HCT116 (cell line): ENCODE measurements around the gene NKAIN4. TPM values are rescaled to one million over a fixed set of nuclear protein-coding genes. Genes with fewer than 3 reads are reported as not detected.

ENCODE experiments used
- ATAC-seq: fragments of 200-7000 bp; cut with Tn5 transposase; 2 replicates; pipeline ENCODE4 v1.9.1; 2020; ENCODE audit warnings: mild to moderate bottlenecking, moderate library complexity
- BruUV-seq: library from RNA; stranded (reverse); fragments of 400-500 nt; replicated peaks from 2 replicates; lab custom pipeline; 2021; lab: Mats Ljungman, UMichigan
- CTCF ChIA-PET: fragments of 300-600 bp; sonication (Branson Sonifier 250); formaldehyde crosslinking; loops from one replicate; lab custom pipeline; 2021; ENCODE audit warnings: antibody characterized with exemption; lab: Charles Lee
- POLR2A ChIA-PET: fragments of 300-600, 350-600 bp; sonication (Branson Sonifier 250); formaldehyde crosslinking; loops from one replicate; lab custom pipeline; 2021; ENCODE audit warnings: antibody characterized with exemption; lab: Charles Lee
- RAD21 ChIA-PET, 2 experiments: fragments of 300-600 bp; sonication (Branson Sonifier 250); formaldehyde crosslinking; loops; one replicate each; lab custom pipeline; 2023; ENCODE audit warnings: low total read pairs in 2 of 2; ENCODE audit not compliant: uncharacterized antibody in 2 of 2, unreplicated experiment in 2 of 2, low non-redundant PET in 1 of 2; lab: Charles Lee
- DNase-seq: peaks from one replicate; pipeline ENCODE4 v3.0.0-alpha.2; 2010; ENCODE audit warnings: low read depth, low spot score
- H2AFZ ChIP-seq: fragments of 200-600 bp; shearing (Covaris generic), sonication (generic); 2 replicates; pipeline ENCODE4 v1.6.1; 2017; ENCODE audit warnings: low read depth, mixed run types, mixed read lengths, antibody characterized with exemption, low read length; ENCODE audit not compliant: poor library complexity, severe bottlenecking
- H3K27ac ChIP-seq: 2 replicates; pipeline ENCODE4 v1.5.1; 2012; ENCODE audit warnings: low read depth, low read length
- H3K27me3 ChIP-seq: fragments of 200-600 bp; sonication (generic); 2 replicates; pipeline ENCODE4 v1.6.1; 2016; ENCODE audit warnings: mixed run types, low read length, mixed read lengths; ENCODE audit not compliant: insufficient read depth
- H3K36me3 ChIP-seq, 2 experiments: fragments of 200-500 bp in 1 of 2; fragments of 200-600 bp in 1 of 2; sonication (Bioruptor generic) in 1 of 2; sonication (generic) in 1 of 2; 2 replicates each; pipeline versions ENCODE4 v1.5.1 to v1.6.1; 2014 to 2016; ENCODE audit warnings: low read length in 2 of 2, inconsistent platforms in 1 of 2, mixed read lengths in 1 of 2, mixed run types in 1 of 2; ENCODE audit not compliant: insufficient read depth in 2 of 2, control insufficient read depth in 1 of 2
- H3K4me1 ChIP-seq, 2 experiments: fragments of 200-600 bp in 1 of 2; sonication (generic) in 1 of 2; 2 replicates each; pipeline versions ENCODE4 v1.5.1 to v1.6.1; 2012 to 2017; ENCODE audit warnings: low read length in 2 of 2, inconsistent platforms in 1 of 2, mild to moderate bottlenecking in 1 of 2, mixed read lengths in 1 of 2, mixed run types in 1 of 2, moderate library complexity in 1 of 2; ENCODE audit not compliant: insufficient read depth in 2 of 2, control insufficient read depth in 1 of 2
- H3K4me2 ChIP-seq: fragments of 200-600 bp; sonication (generic); 2 replicates; pipeline ENCODE4 v1.6.1; 2017; ENCODE audit warnings: mixed run types, low read length, mixed read lengths
- H3K4me3 ChIP-seq, 2 experiments: fragments of 200-600 bp in 1 of 2; sonication (generic) in 1 of 2; replicated peaks in 1 of 2; 2 replicates each; pipeline ENCODE4 v1.5.1; 2011 to 2016; ENCODE audit warnings: low read length in 2 of 2, control low read depth in 1 of 2, low read depth in 1 of 2, mild to moderate bottlenecking in 1 of 2, mixed read lengths in 1 of 2, mixed run types in 1 of 2
- H3K79me2 ChIP-seq: fragments of 200-600 bp; sonication (generic); 2 replicates; pipeline ENCODE4 v1.6.1; 2017; ENCODE audit warnings: mild to moderate bottlenecking, mixed run types, low read length, moderate library complexity, mixed read lengths; ENCODE audit not compliant: insufficient read depth
- H3K9ac ChIP-seq: fragments of 200-600 bp; sonication (generic); 2 replicates; pipeline ENCODE4 v1.6.1; 2016; ENCODE audit warnings: low read length, mixed read lengths
- H3K9me2 ChIP-seq: fragments of 200-600 bp; sonication (generic), shearing (Covaris generic); 2 replicates; pipeline ENCODE4 v1.6.1; 2017; ENCODE audit warnings: mixed run types, mild to moderate bottlenecking, moderate library complexity; ENCODE audit not compliant: insufficient read depth
- H3K9me3 ChIP-seq, 2 experiments: fragments of 200-500 bp in 1 of 2; fragments of 200-600 bp in 1 of 2; sonication (Bioruptor generic) in 1 of 2; sonication (generic) in 1 of 2; 2 replicates each; pipeline ENCODE4 v1.6.1; 2014 to 2017; ENCODE audit warnings: low read length in 2 of 2, mixed read lengths in 2 of 2, inconsistent platforms in 1 of 2, low read depth in 1 of 2, mild to moderate bottlenecking in 1 of 2, mixed run types in 1 of 2, moderate library complexity in 1 of 2; ENCODE audit not compliant: control insufficient read depth in 1 of 2, insufficient read depth in 1 of 2
- H4K20me1 ChIP-seq: fragments of 200-600 bp; sonication (generic), shearing (Covaris generic); 2 replicates; pipeline ENCODE4 v1.6.1; 2017; ENCODE audit warnings: mixed run types, mild to moderate bottlenecking, moderate library complexity; ENCODE audit not compliant: insufficient read depth
- CBX3 ChIP-seq: IDR thresholded peaks from 2 replicates; pipeline ENCODE4 v1.6.1; 2012; ENCODE audit warnings: low read depth
- CTCF ChIP-seq, 3 experiments: fragments of 200-600 bp in 1 of 3; sonication (generic) in 1 of 3; IDR thresholded peaks in 2 of 3; conservative IDR thresholded peaks in 1 of 3; 2 replicates each; pipeline ENCODE4 v1.5.1; 2012 to 2017; ENCODE audit warnings: low read depth in 2 of 3, low read length in 2 of 3, antibody characterized with exemption in 1 of 3, borderline replicate concordance in 1 of 3, control low read depth in 1 of 3, mild to moderate bottlenecking in 1 of 3, mixed read lengths in 1 of 3, mixed run types in 1 of 3, moderate library complexity in 1 of 3; ENCODE audit not compliant: insufficient read depth in 1 of 3
- EZH2 ChIP-seq: fragments of 200-600 bp; sonication (generic); IDR thresholded peaks from 2 replicates; pipeline ENCODE4 v1.6.1; 2017; ENCODE audit warnings: antibody characterized with exemption, mixed run types
- SP1 ChIP-seq: IDR thresholded peaks from 2 replicates; pipeline ENCODE4 v1.6.1; 2012; ENCODE audit warnings: low read depth
- SRF ChIP-seq: IDR thresholded peaks from 2 replicates; pipeline ENCODE4 v1.6.1; 2012; ENCODE audit warnings: low read depth
- ZBTB33 ChIP-seq: IDR thresholded peaks from 2 replicates; pipeline ENCODE4 v1.6.1; 2011; ENCODE audit warnings: mild to moderate bottlenecking, low read length, moderate library complexity; ENCODE audit not compliant: insufficient replicate concordance; ENCODE audit errors: extremely low read depth
- intact Hi-C: fragments of 100-400 bp; cut with micrococcal nuclease; formaldehyde crosslinking; loops from 2 replicates; pipeline ENCODE4 v1.10.0; 2022
- total RNA-seq: library from RNA; stranded (reverse); gene quantifications from one replicate; pipeline ENCODE4 v1.2.1, GENCODE V29; 2021; ENCODE audit not compliant: unreplicated experiment

NKAIN4 gene
- total RNA-seq, 1 experiment from 2014 or later, result not detected

GRCh38 chr20:63273635-63274380, 19.5 kb upstream of the NKAIN4 start:
- ChIA-PET POLR2A (interaction anchor here (1.0 kb wide), 1 partner anchor 301 kb away, joined by 3 read pairs; no protein-coding TSS in a partner anchor), CTCF (interaction anchor here (0.6 kb wide), 1 partner anchor 106 kb away, joined by 5 read pairs; no protein-coding TSS in a partner anchor), RAD21 (interaction anchor here in 1 of 2 experiments (0.6 kb wide), 1 partner anchor 50 kb away, joined by 3 read pairs; no protein-coding TSS in a partner anchor)
- peak overlapping the region; percentile 72 for H3K27ac ChIP-seq
- H3K27me3 ChIP-seq, result no peaks in the 10 kb centered on the region
- no peak for DNase-seq
- intact Hi-C loops, result loop anchor here (5.0 kb wide), 1 partner anchor 42 kb away; no protein-coding TSS in a partner anchor
- ATAC-seq, result no peak
- H3K79me2 ChIP-seq, result peaks cover 51% of the 10 kb centered on the region
- H3K36me3 ChIP-seq, result peaks cover 25 to 26% of the 10 kb centered on the region in 2 experiments
- BruUV-seq, result TSS peak; percentile 71
- no peaks in the 10 kb centered on the region for H3K9me2 ChIP-seq
- H3K9ac ChIP-seq, result peak overlapping the region; percentile 96
- TF ChIP-seq EZH2 (no peak), SRF (no peak), ZBTB33 (no peak), CBX3 (no peak), SP1 (no peak), CTCF (IDR thresholded peaks at IDR 0.05 in 2 of 3, conservative IDR thresholded peaks at IDR 0.05 in 1 of 3; ENCODE audit: borderline replicate concordance in 1 of 3, insufficient read depth in 1 of 3, low read depth in 2 of 3, low read length in 2 of 3) (no peak)
- peaks cover 10 to 24% of the 10 kb centered on the region in 2 experiments for H3K4me1 ChIP-seq
- peak overlapping the region; percentile 98 to 99 for H3K4me3 ChIP-seq
- no peaks in the 10 kb centered on the region for H4K20me1 ChIP-seq
- H3K4me2 ChIP-seq, result peak overlapping the region; percentile 99
- no peaks in the 10 kb centered on the region for H3K9me3 ChIP-seq
- H2AFZ ChIP-seq, result no peak overlapping the region
